Gastrocnemius medialis (tissue), 4 donors: ENCODE results near the gene TFAP2A. TPM values are rescaled to one million over a fixed set of nuclear protein-coding genes. Genes with fewer than 3 reads are reported as not detected.

Source experiments
- ATAC-seq, 2 donors: fragments of 150-250 bp; one replicate each; pipeline ENCODE4 v1.9.1; 2016
- DNase-seq, 2 donors: peaks; one replicate each; pipeline ENCODE4 v3.0.0-alpha.2; 2019
- H3K27ac ChIP-seq, 4 donors: fragments of 200-600 bp; sonication (generic); 1 replicate in 1 of 4; 2 replicates in 3 of 4; pipeline ENCODE4 v1.5.1; 2016 to 2018; ENCODE audit warnings: mild to moderate bottlenecking in 2 of 4, moderate library complexity in 1 of 4
- H3K27me3 ChIP-seq, 3 donors: fragments of 200-600 bp; sonication (generic) in 2 of 3; 1 replicate in 1 of 3; 2 replicates in 2 of 3; pipeline versions ENCODE4 v1.5.1 to v1.6.0; 2016 to 2019; ENCODE audit warnings: mild to moderate bottlenecking in 1 of 3, moderate library complexity in 1 of 3
- H3K36me3 ChIP-seq, 2 donors: fragments of 200-600 bp; sonication (generic) in 1 of 2; one replicate each; pipeline ENCODE4 v1.5.1; 2017 to 2018
- H3K4me1 ChIP-seq, 2 donors: fragments of 200-600 bp; sonication (generic) in 1 of 2; one replicate each; pipeline ENCODE4 v1.5.1; 2016 to 2017; ENCODE audit warnings: mild to moderate bottlenecking in 2 of 2
- H3K4me3 ChIP-seq, 4 donors: fragments of 200-600 bp; sonication (generic) in 3 of 4; 1 replicate in 1 of 4; 2 replicates in 3 of 4; pipeline ENCODE4 v1.5.1; 2016 to 2019; ENCODE audit warnings: mild to moderate bottlenecking in 2 of 4
- H3K9me3 ChIP-seq, 3 donors: fragments of 200-600 bp; sonication (generic) in 2 of 3; 1 replicate in 1 of 3; 2 replicates in 2 of 3; pipeline ENCODE4 v1.5.1; 2016 to 2019
- POLR2A ChIP-seq, 2 donors: fragments of 450-650 bp; IDR thresholded peaks; one replicate each; pipeline ENCODE4 v1.6.1; 2017; ENCODE audit warnings: antibody characterized with exemption in 2 of 2, mild to moderate bottlenecking in 2 of 2, moderate library complexity in 2 of 2
- in situ Hi-C, 4 donors: fragments of 200-750 bp; cut with MboI; loops; one replicate each; pipeline versions ENCODE4 v1.15.0 to v1.8.0; 2017; ENCODE audit warnings: low sequenced_read_pairs in 4 of 4
- intact Hi-C: fragments of 100-400 bp; cut with DNase I; formaldehyde crosslinking; loops from one replicate; pipeline ENCODE4 v1.15.1; 2023; ENCODE audit warnings: low total_unique reads
- total RNA-seq, 4 donors: library from RNA; depleted of rRNA; stranded (reverse); fragments of >200 nt; gene quantifications; one replicate each; pipeline versions ENCODE4 v1.1.0 to v1.2.3, GENCODE V29; 2016
- TF ChIP-seq, protein P1 (sequence below), 5 experiments: fragments of 450-650 bp in 3 of 5; fragments of 200-600 bp in 2 of 5; sonication (generic) in 2 of 5; IDR thresholded peaks in 4 of 5; conservative IDR thresholded peaks in 1 of 5; 1 replicate in 4 of 5; 2 replicates in 1 of 5; pipeline ENCODE4 v1.5.1; 2016 to 2019; ENCODE audit warnings: antibody characterized with exemption in 5 of 5, mild to moderate bottlenecking in 3 of 5, moderate library complexity in 3 of 5

Gene TFAP2A
- total RNA-seq, 4 donors from 2014 or later: not detected

DNA sequence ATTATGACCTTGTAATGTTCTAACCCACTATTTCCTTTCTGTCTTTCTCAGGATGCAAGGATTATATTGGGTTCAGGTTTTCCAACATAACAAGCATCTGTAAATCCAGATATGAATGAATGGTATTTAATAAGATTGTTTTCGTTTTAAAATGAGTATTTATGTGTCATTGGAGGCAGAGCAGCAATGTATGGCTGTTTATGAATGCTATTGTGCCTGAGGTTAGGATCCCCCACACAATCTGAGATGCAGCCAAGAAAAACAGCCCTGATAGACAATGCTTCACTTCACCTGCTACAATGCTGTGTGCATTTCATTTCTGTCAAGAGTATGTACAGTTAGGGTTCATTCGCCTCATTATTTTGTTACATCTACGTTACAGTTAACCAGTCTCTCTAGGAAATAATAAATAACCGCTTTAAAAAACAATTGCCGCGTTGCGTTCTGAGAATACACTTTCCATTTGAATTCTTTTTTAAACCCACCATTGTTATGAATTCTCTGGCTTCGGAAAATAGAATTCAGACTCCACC is 19.6 kb downstream of the TFAP2A start:
- ATAC-seq: no peak
- no peaks in the 10 kb centered on the region for H3K36me3 ChIP-seq
- intact Hi-C loops (no loop called here), in situ Hi-C loops (no loop called here)
- no peaks in the 10 kb centered on the region for H3K4me1 ChIP-seq
- H3K27ac ChIP-seq: no peak overlapping the region
- no peak overlapping the region for H3K4me3 ChIP-seq
- no peak for TF ChIP-seq POLR2A (IDR thresholded peaks at IDR 0.05)
- TF ChIP-seq, protein P1, sequence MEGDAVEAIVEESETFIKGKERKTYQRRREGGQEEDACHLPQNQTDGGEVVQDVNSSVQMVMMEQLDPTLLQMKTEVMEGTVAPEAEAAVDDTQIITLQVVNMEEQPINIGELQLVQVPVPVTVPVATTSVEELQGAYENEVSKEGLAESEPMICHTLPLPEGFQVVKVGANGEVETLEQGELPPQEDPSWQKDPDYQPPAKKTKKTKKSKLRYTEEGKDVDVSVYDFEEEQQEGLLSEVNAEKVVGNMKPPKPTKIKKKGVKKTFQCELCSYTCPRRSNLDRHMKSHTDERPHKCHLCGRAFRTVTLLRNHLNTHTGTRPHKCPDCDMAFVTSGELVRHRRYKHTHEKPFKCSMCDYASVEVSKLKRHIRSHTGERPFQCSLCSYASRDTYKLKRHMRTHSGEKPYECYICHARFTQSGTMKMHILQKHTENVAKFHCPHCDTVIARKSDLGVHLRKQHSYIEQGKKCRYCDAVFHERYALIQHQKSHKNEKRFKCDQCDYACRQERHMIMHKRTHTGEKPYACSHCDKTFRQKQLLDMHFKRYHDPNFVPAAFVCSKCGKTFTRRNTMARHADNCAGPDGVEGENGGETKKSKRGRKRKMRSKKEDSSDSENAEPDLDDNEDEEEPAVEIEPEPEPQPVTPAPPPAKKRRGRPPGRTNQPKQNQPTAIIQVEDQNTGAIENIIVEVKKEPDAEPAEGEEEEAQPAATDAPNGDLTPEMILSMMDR (IDR thresholded peaks at IDR 0.05 in 4 of 5, conservative IDR thresholded peaks at IDR 0.05 in 1 of 5): no peak
- peaks cover 89 to 98% (median 96%) of the 10 kb centered on the region in 3 donors for H3K27me3 ChIP-seq
- H3K9me3 ChIP-seq: no peaks in the 10 kb centered on the region
- no peak for DNase-seq

DNA sequence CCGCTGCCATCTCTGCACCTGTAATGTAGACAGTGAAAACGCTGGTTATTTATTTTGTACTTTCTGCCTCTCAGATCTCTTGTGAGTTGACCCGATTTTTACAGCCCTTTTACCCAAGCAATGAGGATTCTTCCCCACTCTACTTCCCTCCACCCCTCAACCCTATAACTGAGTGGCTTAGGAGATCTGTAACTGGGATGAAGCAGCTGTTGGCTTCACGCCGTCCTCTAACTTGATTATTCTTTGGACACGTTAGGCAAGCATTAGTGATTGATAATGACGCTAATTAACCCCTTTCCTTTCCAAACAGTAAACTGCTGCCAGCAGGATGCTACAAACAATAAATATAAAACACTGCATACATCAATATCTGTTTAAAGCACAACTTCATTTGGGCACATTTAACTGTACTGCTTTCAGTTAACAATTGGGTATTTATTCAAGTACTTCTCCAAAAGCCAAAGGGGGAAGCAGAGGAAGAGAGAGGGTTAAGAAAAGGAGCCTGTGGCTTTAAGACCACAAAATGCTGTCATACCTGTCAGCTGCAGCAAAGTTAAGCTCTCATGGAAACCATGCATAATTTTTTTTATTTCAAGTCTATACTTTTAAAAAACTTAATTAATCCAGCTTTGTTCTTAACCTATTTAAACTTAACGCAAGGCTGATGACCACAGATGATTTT is 21.2 kb downstream of the TFAP2A start:
- Histone ChIP-seq H3K9me3 (no peaks in the 10 kb centered on the region), H3K36me3 (no peaks in the 10 kb centered on the region), H3K4me3 (no peak overlapping the region), H3K27ac (no peak overlapping the region), H3K27me3 (peaks cover 89 to 99% (median 98%) of the 10 kb centered on the region in 3 donors), H3K4me1 (no peaks in the 10 kb centered on the region)
- intact Hi-C loops (no loop called here), in situ Hi-C loops (no loop called here)
- TF ChIP-seq, protein P1 (IDR thresholded peaks at IDR 0.05 in 4 of 5, conservative IDR thresholded peaks at IDR 0.05 in 1 of 5): no peak
- TF ChIP-seq POLR2A (IDR thresholded peaks at IDR 0.05): no peak
- DNase-seq (no peak), ATAC-seq (no peak)

DNA sequence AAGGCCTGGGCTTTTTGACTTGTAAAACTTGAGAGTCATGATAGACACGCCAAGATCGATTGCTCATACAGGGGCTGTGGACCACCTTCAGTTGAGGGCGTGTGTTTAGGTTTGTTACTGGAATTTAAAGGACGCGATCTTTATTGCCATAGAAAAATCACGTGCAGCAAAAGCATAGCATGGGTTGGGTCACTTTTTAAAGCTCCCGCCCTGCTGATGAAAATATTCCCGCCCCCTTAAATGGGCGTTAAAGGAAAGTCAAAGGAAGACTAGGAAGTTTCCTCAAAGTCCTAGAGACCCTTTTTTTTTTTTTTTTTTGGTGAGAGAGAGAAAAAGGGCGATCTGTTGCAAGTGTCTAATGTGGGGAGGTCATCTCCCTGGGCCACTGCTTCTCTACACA is 23.1 kb downstream of the TFAP2A start:
- in situ Hi-C loops: no loop called here
- no peaks in the 10 kb centered on the region for H3K4me1 ChIP-seq
- H3K4me3 ChIP-seq: no peak overlapping the region
- no peak for TF ChIP-seq POLR2A (IDR thresholded peaks at IDR 0.05)
- TF ChIP-seq, protein P1 (IDR thresholded peaks at IDR 0.05 in 4 of 5, conservative IDR thresholded peaks at IDR 0.05 in 1 of 5): no peak
- DNase-seq: no peak
- no peaks in the 10 kb centered on the region for H3K9me3 ChIP-seq
- no peak for ATAC-seq
- intact Hi-C loops: no loop called here
- no peaks in the 10 kb centered on the region for H3K36me3 ChIP-seq
- H3K27me3 ChIP-seq: peaks cover 97 to 100% (median 100%) of the 10 kb centered on the region in 3 donors
- no peak overlapping the region for H3K27ac ChIP-seq

DNA sequence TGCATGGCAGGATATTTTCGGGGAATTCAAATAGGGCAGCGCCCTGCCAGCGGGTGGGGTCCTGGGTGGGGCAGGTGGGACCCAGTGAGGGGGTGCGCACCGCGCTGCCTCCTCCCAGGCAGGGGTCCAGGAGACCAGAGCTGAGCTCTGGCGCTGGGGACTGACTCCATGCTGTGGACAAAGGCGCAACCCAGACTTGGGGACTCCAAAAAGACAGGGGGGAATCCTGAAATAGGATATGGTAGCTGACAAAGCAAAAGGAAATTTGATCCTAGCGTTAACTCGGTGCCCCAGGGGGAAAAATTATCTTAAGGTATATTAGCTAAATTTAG is 23.6 kb downstream of the TFAP2A start:
- H3K4me1 ChIP-seq: no peaks in the 10 kb centered on the region
- in situ Hi-C loops: no loop called here
- H3K27ac ChIP-seq: no peak overlapping the region
- no peak overlapping the region for H3K4me3 ChIP-seq
- no peaks in the 10 kb centered on the region for H3K9me3 ChIP-seq
- TF ChIP-seq, protein P1 (IDR thresholded peaks at IDR 0.05 in 4 of 5, conservative IDR thresholded peaks at IDR 0.05 in 1 of 5): no peak
- no peak for TF ChIP-seq POLR2A (IDR thresholded peaks at IDR 0.05)
- ATAC-seq (no peak), DNase-seq (no peak)
- H3K36me3 ChIP-seq: no peaks in the 10 kb centered on the region
- peaks cover 100% of the 10 kb centered on the region in 3 donors for H3K27me3 ChIP-seq
- intact Hi-C loops: no loop called here
